Measurements from ENCODE around the gene GTF2F1. TPM values are rescaled to one million over a fixed set of nuclear protein-coding genes. Genes with fewer than 3 reads are reported as not detected.

GTF2F1 gene
- total RNA-seq, 1 donor from 2014 or later: 72.4 TPM

DNA sequence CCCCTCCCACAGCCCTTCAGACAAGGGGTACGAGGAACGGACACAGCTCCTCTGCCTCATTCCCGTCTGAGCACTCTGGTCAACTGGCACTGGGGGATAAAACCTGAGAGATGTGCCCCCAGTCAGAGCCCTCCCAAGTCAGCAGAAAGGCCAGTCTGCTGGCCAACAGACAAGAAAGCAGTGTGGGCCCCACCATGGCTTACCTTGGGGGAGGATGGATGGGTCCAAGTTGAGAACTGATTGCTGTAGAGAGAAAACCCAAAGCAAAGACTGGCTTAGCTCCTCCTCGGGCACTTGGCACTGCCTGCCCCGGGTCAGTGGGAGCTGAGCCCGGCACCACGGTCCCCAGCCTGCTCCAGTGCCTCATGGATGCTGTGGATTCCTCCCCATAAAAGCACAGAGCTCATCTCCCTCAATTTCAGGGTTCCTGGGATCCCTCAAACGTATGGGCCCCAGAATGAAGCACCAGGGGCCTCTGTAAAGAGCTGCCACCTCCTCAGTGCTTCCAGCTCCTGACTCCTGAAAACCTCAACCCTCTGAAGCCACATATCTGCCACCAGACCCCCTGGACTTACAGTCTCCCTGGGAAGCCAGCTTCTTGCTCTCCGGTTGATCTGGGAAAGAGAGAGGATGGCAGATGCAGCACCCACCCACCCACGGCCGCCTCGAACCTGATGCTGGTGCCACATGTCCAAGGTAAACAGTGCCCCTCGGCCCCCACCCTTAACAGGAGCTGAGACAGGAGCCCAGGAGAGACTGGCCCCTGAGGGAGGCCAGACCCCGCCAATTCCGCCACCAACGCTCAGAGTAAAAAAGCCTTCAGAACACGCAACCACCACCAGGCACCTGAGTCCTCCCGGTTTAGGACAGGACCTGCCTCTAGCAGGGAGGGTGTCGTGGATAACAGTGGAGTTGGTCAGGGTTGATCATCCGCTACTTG lies 28.4 kb upstream of the GTF2F1 start:
- Mint-ChIP-seq H3K27ac (peak overlapping the region; percentile 58), H3K4me3 (no peak overlapping the region), H3K4me1 (ENCODE audit: unreplicated experiment) (peaks cover 25% of the 10 kb centered on the region), H3K27me3 (peaks cover 3% of the 10 kb centered on the region), H3K9me3 (no peaks in the 10 kb centered on the region), H3K36me3 (peaks cover 4% of the 10 kb centered on the region)
- no peak for DNase-seq (ENCODE audit: extremely low spot score, unreplicated experiment)
- no peak for TF ChIP-seq CTCF (conservative IDR thresholded peaks at IDR 0.05)

DNA sequence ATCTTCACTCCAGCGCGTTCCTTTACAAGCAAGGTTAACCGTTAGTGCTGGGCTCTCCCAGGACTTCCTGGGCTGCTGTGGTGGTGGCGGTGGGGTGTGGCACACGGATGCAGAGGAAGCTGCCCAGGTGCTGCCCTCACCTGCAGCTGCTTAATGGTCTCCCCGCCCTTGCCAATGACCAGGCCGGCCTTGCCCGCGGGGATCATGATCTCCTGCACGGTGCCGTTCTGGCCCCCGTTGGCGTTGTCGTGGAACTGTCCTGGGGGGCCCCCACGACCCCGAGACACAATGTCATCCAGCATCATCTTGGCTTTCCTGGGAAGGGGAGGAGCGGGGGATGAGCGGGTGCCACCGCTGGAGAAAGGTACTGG lies 25.6 kb upstream of the GTF2F1 start:
- H3K36me3 Mint-ChIP-seq: peaks cover 5% of the 10 kb centered on the region
- TF ChIP-seq CTCF (conservative IDR thresholded peaks at IDR 0.05): no peak
- no peak for DNase-seq (ENCODE audit: extremely low spot score, unreplicated experiment)
- H3K4me3 Mint-ChIP-seq: no peak overlapping the region
- no peaks in the 10 kb centered on the region for H3K9me3 Mint-ChIP-seq
- H3K4me1 Mint-ChIP-seq (ENCODE audit: unreplicated experiment): peaks cover 21% of the 10 kb centered on the region
- no peak overlapping the region for H3K27ac Mint-ChIP-seq
- H3K27me3 Mint-ChIP-seq: no peaks in the 10 kb centered on the region

GRCh38 chr19:6417713-6418561 lies 25.0 kb upstream of the GTF2F1 start:
- Mint-ChIP-seq H3K9me3 (no peaks in the 10 kb centered on the region), H3K27me3 (no peaks in the 10 kb centered on the region), H3K36me3 (peaks cover 5% of the 10 kb centered on the region), H3K27ac (no peak overlapping the region), H3K4me3 (no peak overlapping the region), H3K4me1 (ENCODE audit: unreplicated experiment) (peaks cover 18% of the 10 kb centered on the region)
- peak; percentile 59 for TF ChIP-seq CTCF (conservative IDR thresholded peaks at IDR 0.05)
- DNase-seq (ENCODE audit: extremely low spot score, unreplicated experiment): no peak

- no peak overlapping the region for H3K4me3 Mint-ChIP-seq
- H3K4me1 Mint-ChIP-seq (ENCODE audit: unreplicated experiment): peaks cover 9% of the 10 kb centered on the region
- DNase-seq (ENCODE audit: extremely low spot score, unreplicated experiment): no peak
- peaks cover 5% of the 10 kb centered on the region for H3K36me3 Mint-ChIP-seq
- no peaks in the 10 kb centered on the region for H3K27me3 Mint-ChIP-seq
- no peak for TF ChIP-seq CTCF (conservative IDR thresholded peaks at IDR 0.05)
- H3K9me3 Mint-ChIP-seq: no peaks in the 10 kb centered on the region
- no peak overlapping the region for H3K27ac Mint-ChIP-seq
These were observed 23.9 kb upstream of the GTF2F1 start for GRCh38 chr19:6416658-6417405.

GRCh38 chr19:6415591-6416190 lies 22.7 kb upstream of the GTF2F1 start:
- Mint-ChIP-seq H3K27me3 (no peaks in the 10 kb centered on the region), H3K27ac (no peak overlapping the region), H3K4me1 (ENCODE audit: unreplicated experiment) (peaks cover 4% of the 10 kb centered on the region), H3K4me3 (no peak overlapping the region), H3K36me3 (peaks cover 5% of the 10 kb centered on the region), H3K9me3 (no peaks in the 10 kb centered on the region)
- no peak for TF ChIP-seq CTCF (conservative IDR thresholded peaks at IDR 0.05)
- no peak for DNase-seq (ENCODE audit: extremely low spot score, unreplicated experiment)
